Keratinocyte (primary cell): ENCODE results near the gene HSPA12B. TPM values are rescaled to one million over a fixed set of nuclear protein-coding genes. Genes with fewer than 3 reads are reported as not detected.

Experiments
- DNase-seq: peaks from one replicate; pipeline ENCODE4 v3.0.0-alpha.2; 2011; ENCODE audit warnings: low read depth, missing footprints, low spot score
- FAIRE-seq: peaks from 2 replicates; lab custom pipeline; 2011; peaks lifted over from hg19 to GRCh38; lab: Jason Lieb, UNC
- H2AFZ ChIP-seq: 2 replicates; pipeline ENCODE4 v1.6.0; 2012; ENCODE audit warnings: low read length, control low read depth, inconsistent platforms; ENCODE audit not compliant: control insufficient read depth
- H3K27ac ChIP-seq: 2 replicates; pipeline ENCODE4 v1.5.1; 2011; ENCODE audit warnings: low read length; ENCODE audit not compliant: control insufficient read depth, insufficient read depth
- H3K27me3 ChIP-seq: 3 replicates; pipeline ENCODE4 v1.6.0; 2011; ENCODE audit warnings: low read length; ENCODE audit not compliant: control insufficient read depth, insufficient read depth; ENCODE audit errors: extremely low read depth
- H3K36me3 ChIP-seq, 2 experiments: 2 replicates in 1 of 2; 3 replicates in 1 of 2; pipeline ENCODE4 v1.5.1; 2011; ENCODE audit warnings: low read length in 2 of 2, mild to moderate bottlenecking in 1 of 2; ENCODE audit not compliant: control insufficient read depth in 2 of 2, insufficient read depth in 2 of 2; ENCODE audit errors: extremely low read depth in 1 of 2
- H3K4me1 ChIP-seq: 3 replicates; pipeline ENCODE4 v1.5.1; 2011; ENCODE audit warnings: low read length; ENCODE audit not compliant: control insufficient read depth, insufficient read depth; ENCODE audit errors: extremely low read depth
- H3K4me2 ChIP-seq: 3 replicates; pipeline ENCODE4 v1.6.0; 2011; ENCODE audit warnings: low read depth, low read length; ENCODE audit not compliant: control insufficient read depth, insufficient read depth; ENCODE audit errors: extremely low read depth
- H3K4me3 ChIP-seq, 3 experiments: fragments of 200-600 bp in 1 of 3; sonication (generic) in 1 of 3; 2 replicates in 2 of 3; 3 replicates in 1 of 3; pipeline ENCODE4 v1.5.1; 2011 to 2016; ENCODE audit warnings: low read length in 3 of 3, mild to moderate bottlenecking in 3 of 3, control low read depth in 2 of 3, inconsistent platforms in 1 of 3, low read depth in 1 of 3, mixed read lengths in 1 of 3, mixed run types in 1 of 3, moderate library complexity in 1 of 3; ENCODE audit not compliant: control insufficient read depth in 2 of 3, insufficient read depth in 2 of 3; ENCODE audit errors: extremely low read depth in 1 of 3
- H3K79me2 ChIP-seq: 2 replicates; pipeline ENCODE4 v1.6.0; 2012; ENCODE audit warnings: low read length; ENCODE audit not compliant: control insufficient read depth, insufficient read depth
- H3K9ac ChIP-seq: 3 replicates; pipeline ENCODE4 v1.6.0; 2011; ENCODE audit warnings: low read length; ENCODE audit not compliant: control insufficient read depth, insufficient read depth; ENCODE audit errors: extremely low read depth
- H3K9me1 ChIP-seq: 3 replicates; pipeline ENCODE4 v1.6.0; 2011; ENCODE audit warnings: low read length; ENCODE audit not compliant: control insufficient read depth, insufficient read depth; ENCODE audit errors: extremely low read depth
- H3K9me3 ChIP-seq: 2 replicates; pipeline ENCODE4 v1.5.1; 2012; ENCODE audit warnings: low read depth, low read length; ENCODE audit not compliant: control insufficient read depth
- H4K20me1 ChIP-seq: 3 replicates; pipeline ENCODE4 v1.6.0; 2011; ENCODE audit warnings: low read length; ENCODE audit not compliant: control insufficient read depth, insufficient read depth; ENCODE audit errors: extremely low read depth
- CTCF ChIP-seq, 3 experiments: IDR thresholded peaks in 1 of 3; conservative IDR thresholded peaks in 1 of 3; optimal IDR thresholded peaks in 1 of 3; 2 replicates in 2 of 3; 3 replicates in 1 of 3; pipeline versions ENCODE3 to v1.5.1; 2011; ENCODE audit warnings: low read length in 3 of 3, mild to moderate bottlenecking in 3 of 3, moderate library complexity in 2 of 3, control low read depth in 1 of 3, inconsistent platforms in 1 of 3; ENCODE audit not compliant: insufficient read depth in 2 of 3; ENCODE audit errors: extremely low read depth in 1 of 3
- EZH2 ChIP-seq: IDR thresholded peaks from one replicate; pipeline ENCODE4 v1.6.1; 2012; ENCODE audit warnings: inconsistent platforms, mild to moderate bottlenecking, low read length, moderate library complexity
- dilution Hi-C: fragments of 300-500 bp; cut with MboI; formaldehyde crosslinking; loops from one replicate; pipeline ENCODE4 v1.7.0; 2020; ENCODE audit warnings: low sequenced_read_pairs; ENCODE audit not compliant: extremely low pct_ligation_motif_present
- polyA plus RNA-seq, 5 experiments: library from polyadenylated mRNA; depleted of rRNA in 3 of 5; stranded (reverse) in 3 of 5; stranded (forward) in 1 of 5; unstranded in 1 of 5; fragments of >200 nt; gene quantifications; 1 replicate in 1 of 5; 2 replicates in 3 of 5; 3 replicates in 1 of 5; pipeline versions ENCODE4 v1.2.1 to v1.2.3, GENCODE V29; 2011 to 2012; ENCODE audit warnings: missing spikeins in 2 of 5, low read depth in 1 of 5, low replicate concordance in 1 of 5

HSPA12B gene
- polyA plus RNA-seq, 1 donor (not counting 4 experiments of a cell fraction or from before 2014, with no cell fraction given) = not detected

GRCh38 chr20:3797226-3797545 is 64.7 kb downstream of the HSPA12B start:
- DNase-seq (no peak), FAIRE-seq (no peak)
- TF ChIP-seq EZH2 (no peak), CTCF (optimal IDR thresholded peaks at IDR 0.05 in 1 of 3, IDR thresholded peaks at IDR 0.05 in 1 of 3, conservative IDR thresholded peaks at IDR 0.05 in 1 of 3; ENCODE audit: extremely low read depth in 1 of 3, insufficient read depth in 2 of 3, low read length in 3 of 3) (no peak)
- Histone ChIP-seq H3K4me1 (peaks cover 47% of the 10 kb centered on the region), H3K4me2 (peak overlapping the region; percentile 97), H3K4me3 (peak overlapping the region; percentile 74 to 90 (median 86)), H3K9me1 (no peaks in the 10 kb centered on the region), H2AFZ (no peak overlapping the region), H4K20me1 (no peaks in the 10 kb centered on the region), H3K27me3 (no peaks in the 10 kb centered on the region), H3K9ac (peak overlapping the region; percentile 88), H3K27ac (peak overlapping the region; percentile 84), H3K79me2 (peaks cover 32% of the 10 kb centered on the region), H3K36me3 (peaks cover 20 to 40% of the 10 kb centered on the region in 2 experiments), H3K9me3 (no peaks in the 10 kb centered on the region)
- dilution Hi-C loops = no loop called here

- peak; percentile 86 for FAIRE-seq
- peak overlapping the region; percentile 74 to 90 (median 86) for H3K4me3 ChIP-seq
- dilution Hi-C loops = no loop called here
- H3K9ac ChIP-seq = peak overlapping the region; percentile 88
- peak overlapping the region; percentile 84 for H3K27ac ChIP-seq
- no peaks in the 10 kb centered on the region for H3K27me3 ChIP-seq
- H3K9me3 ChIP-seq = no peaks in the 10 kb centered on the region
- TF ChIP-seq EZH2 (no peak), CTCF (optimal IDR thresholded peaks at IDR 0.05 in 1 of 3, IDR thresholded peaks at IDR 0.05 in 1 of 3, conservative IDR thresholded peaks at IDR 0.05 in 1 of 3; ENCODE audit: extremely low read depth in 1 of 3, insufficient read depth in 2 of 3, low read length in 3 of 3) (no peak)
- no peak for DNase-seq
- no peak overlapping the region for H2AFZ ChIP-seq
- peaks cover 24 to 46% of the 10 kb centered on the region in 2 experiments for H3K36me3 ChIP-seq
- H3K4me1 ChIP-seq = peaks cover 51% of the 10 kb centered on the region
- H3K9me1 ChIP-seq = no peaks in the 10 kb centered on the region
- H3K79me2 ChIP-seq = peaks cover 32% of the 10 kb centered on the region
- peak overlapping the region; percentile 97 for H3K4me2 ChIP-seq
- H4K20me1 ChIP-seq = no peaks in the 10 kb centered on the region
These were observed 65.3 kb downstream of the HSPA12B start for GRCh38 chr20:3797592-3798372.
